GM18868 (cell line): ENCODE data around the gene SLC40A1.
"Not testable (repeated sequence)": the region's sequence is repeated elsewhere in the genome, so short reads cannot be mapped to it uniquely, and the experiment has no call there.

Experiments used
- ATAC-seq: cut with Tn5 transposase; IDR thresholded peaks from one replicate; pipeline ENCODE4 v1.9.1; 2021; ENCODE audit warnings: mild to moderate bottlenecking, moderate library complexity; ENCODE audit not compliant: unreplicated experiment

Gene SLC40A1

GRCh38 chr2:189580658-189581353 lies at the start of gene SLC40A1:
Gene SLC40A1 (minus strand): TSS chr2:189580786. CDS start chr2:189580460, 326 bp downstream.
- ATAC-seq = peak; percentile 64

- ATAC-seq = no peak
These were observed 49.2 kb upstream of the SLC40A1 start for GRCh38 chr2:189629531-189630453.

- no peak for ATAC-seq
These were observed 48.4 kb upstream of the SLC40A1 start for GRCh38 chr2:189628817-189629530.

GRCh38 chr2:189627789-189628188 lies 47.2 kb upstream of the SLC40A1 start:
- no peak for ATAC-seq

- no peak for ATAC-seq
These were observed 45.0 kb upstream of the SLC40A1 start for GRCh38 chr2:189625636-189626035.

- ATAC-seq = no peak
These were observed 44.2 kb upstream of the SLC40A1 start for GRCh38 chr2:189624648-189625355.

GRCh38 chr2:189623049-189623448 lies 42.5 kb upstream of the SLC40A1 start:
- ATAC-seq = no peak

- ATAC-seq = no peak
These were observed 41.2 kb upstream of the SLC40A1 start for GRCh38 chr2:189621781-189622180.

GRCh38 chr2:189618197-189618596 lies 37.6 kb upstream of the SLC40A1 start:
- ATAC-seq = no peak

GRCh38 chr2:189614585-189614984 lies 34.0 kb upstream of the SLC40A1 start:
- ATAC-seq = no peak

- ATAC-seq = no peak
These were observed 33.2 kb upstream of the SLC40A1 start for GRCh38 chr2:189613650-189614420.

- no peak for ATAC-seq
These were observed 32.6 kb upstream of the SLC40A1 start for GRCh38 chr2:189613077-189613636.

GRCh38 chr2:189610700-189611099 lies 30.1 kb upstream of the SLC40A1 start:
- ATAC-seq = no peak

- no peak for ATAC-seq
These were observed 29.3 kb upstream of the SLC40A1 start for GRCh38 chr2:189609853-189610252.

- no peak for ATAC-seq
These were observed 28.8 kb upstream of the SLC40A1 start for GRCh38 chr2:189609423-189609816.

- ATAC-seq = no peak
These were observed 28.3 kb upstream of the SLC40A1 start for GRCh38 chr2:189608795-189609422.

- no peak for ATAC-seq
These were observed 27.6 kb upstream of the SLC40A1 start for GRCh38 chr2:189608170-189608569.

- no peak for ATAC-seq
These were observed 21.6 kb upstream of the SLC40A1 start for GRCh38 chr2:189602233-189602632.

GRCh38 chr2:189601652-189602051 lies 21.1 kb upstream of the SLC40A1 start:
- ATAC-seq = not testable (repeated sequence)
